Activated naive CD4-positive, alpha-beta T cell treated with Interleukin-2 at 50 U/mL for 16 hours (primary cell): ENCODE data around the gene PLXNA2.

Source experiments
- DNase-seq: peaks from one replicate; pipeline ENCODE4 v3.0.0-alpha.2; 2020

Gene PLXNA2

GRCh38 chr1:208033236-208033635, 210.9 kb downstream of the PLXNA2 start:
- DNase-seq: no peak

- no peak for DNase-seq
Measured at GRCh38 chr1:208031932-208032320, 212.3 kb downstream of the PLXNA2 start.

GRCh38 chr1:208031316-208031931, 212.8 kb downstream of the PLXNA2 start:
- no peak for DNase-seq

GRCh38 chr1:208030288-208031091, 213.7 kb downstream of the PLXNA2 start:
- no peak for DNase-seq

- no peak for DNase-seq
Measured at GRCh38 chr1:208029381-208030287, 214.6 kb downstream of the PLXNA2 start.

- no peak for DNase-seq
Measured at GRCh38 chr1:208028526-208028925, 215.7 kb downstream of the PLXNA2 start.

- no peak for DNase-seq
Measured at GRCh38 chr1:208027861-208028260, 216.3 kb downstream of the PLXNA2 start.

GRCh38 chr1:208026880-208027438, 217.2 kb downstream of the PLXNA2 start:
- DNase-seq: no peak

GRCh38 chr1:208025031-208025430, 219.2 kb downstream of the PLXNA2 start:
- DNase-seq: no peak

- DNase-seq: no peak
Measured at GRCh38 chr1:208024406-208024805, 219.8 kb downstream of the PLXNA2 start.

GRCh38 chr1:208019257-208019656, 224.9 kb downstream of the PLXNA2 start:
- DNase-seq: no peak

GRCh38 chr1:208015255-208015654, 228.9 kb downstream of the PLXNA2 start:
- no peak for DNase-seq

GRCh38 chr1:208013210-208013609, 231.0 kb downstream of the PLXNA2 start:
- DNase-seq: no peak

GRCh38 chr1:208012721-208013120, 231.5 kb downstream of the PLXNA2 start:
- no peak for DNase-seq

GRCh38 chr1:208010487-208011071, 233.6 kb downstream of the PLXNA2 start:
- no peak for DNase-seq

- DNase-seq: no peak
Measured at GRCh38 chr1:208009706-208010444, 234.3 kb downstream of the PLXNA2 start.

GRCh38 chr1:208009303-208009702, 234.9 kb downstream of the PLXNA2 start:
- no peak for DNase-seq

- DNase-seq: no peak
Measured at GRCh38 chr1:208008534-208008933, 235.7 kb downstream of the PLXNA2 start.

GRCh38 chr1:208007938-208008342, 236.2 kb downstream of the PLXNA2 start:
- DNase-seq: no peak

- DNase-seq: no peak
Measured at GRCh38 chr1:208007319-208007937, 236.8 kb downstream of the PLXNA2 start.

- no peak for DNase-seq
Measured at GRCh38 chr1:208006258-208006920, 237.8 kb downstream of the PLXNA2 start.
